ENCODE data around the gene MGME1.
A peak's percentile ranks its signal among the peaks of the same experiment; 100 is the strongest.

The MGME1 gene

GRCh38 chr20:17992847-17993513 lies 24.2 kb downstream of the MGME1 start:
- Histone ChIP-seq H3K4me1 (peaks cover 5% of the 10 kb centered on the region), H3K27ac (no peak overlapping the region), H3K79me2 (no peaks in the 10 kb centered on the region), H3K4me3 (ENCODE audit: low read depth, low read length) (no peak overlapping the region), H3K4me2 (ENCODE audit: low read length) (no peak overlapping the region), H3K9me3 (ENCODE audit: control insufficient read depth, low read length) (no peaks in the 10 kb centered on the region), H2AFZ (no peak overlapping the region), H3K9ac (no peak overlapping the region), H3K36me3 (ENCODE audit: control insufficient read depth, insufficient read depth, low read length) (no peaks in the 10 kb centered on the region), H3K27me3 (ENCODE audit: control insufficient read depth, insufficient read depth, low read length) (no peaks in the 10 kb centered on the region)
- no peak for TF ChIP-seq CTCF (IDR thresholded peaks at IDR 0.05)

GRCh38 chr20:17993546-17993945 lies 24.7 kb downstream of the MGME1 start:
- Histone ChIP-seq H3K4me1 (peaks cover 5% of the 10 kb centered on the region), H3K4me3 (ENCODE audit: low read depth, low read length) (no peak overlapping the region), H3K9me3 (ENCODE audit: control insufficient read depth, low read length) (no peaks in the 10 kb centered on the region), H2AFZ (no peak overlapping the region), H3K36me3 (ENCODE audit: control insufficient read depth, insufficient read depth, low read length) (no peaks in the 10 kb centered on the region), H3K27ac (no peak overlapping the region), H3K79me2 (no peaks in the 10 kb centered on the region), H3K27me3 (ENCODE audit: control insufficient read depth, insufficient read depth, low read length) (no peaks in the 10 kb centered on the region), H3K9ac (no peak overlapping the region), H3K4me2 (ENCODE audit: low read length) (no peak overlapping the region)
- TF ChIP-seq CTCF (IDR thresholded peaks at IDR 0.05) = no peak

GRCh38 chr20:17995967-17996819 lies 27.4 kb downstream of the MGME1 start:
- H3K9ac ChIP-seq = no peak overlapping the region
- no peaks in the 10 kb centered on the region for H3K27me3 ChIP-seq (ENCODE audit: control insufficient read depth, insufficient read depth, low read length)
- TF ChIP-seq CTCF (IDR thresholded peaks at IDR 0.05) = peak; percentile 99
- no peaks in the 10 kb centered on the region for H3K36me3 ChIP-seq (ENCODE audit: control insufficient read depth, insufficient read depth, low read length)
- peak overlapping the region; percentile 80 for H2AFZ ChIP-seq
- no peaks in the 10 kb centered on the region for H3K79me2 ChIP-seq
- H3K27ac ChIP-seq = no peak overlapping the region
- peaks cover 5% of the 10 kb centered on the region for H3K4me1 ChIP-seq
- H3K4me3 ChIP-seq (ENCODE audit: low read depth, low read length) = no peak overlapping the region
- H3K9me3 ChIP-seq (ENCODE audit: control insufficient read depth, low read length) = no peaks in the 10 kb centered on the region
- no peak overlapping the region for H3K4me2 ChIP-seq (ENCODE audit: low read length)

- no peaks in the 10 kb centered on the region for H3K27me3 ChIP-seq (ENCODE audit: control insufficient read depth, insufficient read depth, low read length)
- no peak for TF ChIP-seq CTCF (IDR thresholded peaks at IDR 0.05)
- H3K27ac ChIP-seq = no peak overlapping the region
- H3K36me3 ChIP-seq (ENCODE audit: control insufficient read depth, insufficient read depth, low read length) = no peaks in the 10 kb centered on the region
- no peak overlapping the region for H3K9ac ChIP-seq
- H3K4me3 ChIP-seq (ENCODE audit: low read depth, low read length) = no peak overlapping the region
- no peaks in the 10 kb centered on the region for H3K9me3 ChIP-seq (ENCODE audit: control insufficient read depth, low read length)
- H3K4me1 ChIP-seq = peaks cover 5% of the 10 kb centered on the region
- no peak overlapping the region for H2AFZ ChIP-seq
- H3K4me2 ChIP-seq (ENCODE audit: low read length) = no peak overlapping the region
- H3K79me2 ChIP-seq = no peaks in the 10 kb centered on the region
These were observed 29.6 kb downstream of the MGME1 start for GRCh38 chr20:17998446-17998845.
